GM06990 (cell line): ENCODE measurements around the gene TBCD.

ENCODE experiments used
- DNase-seq: peaks from one replicate; pipeline ENCODE4 v3.0.0-alpha.2; 2011; ENCODE audit not compliant: insufficient read length; ENCODE audit errors: extremely low read depth
- H3K27me3 ChIP-seq: replicated peaks from 2 replicates; pipeline ENCODE4 v1.6.0; 2011; ENCODE audit warnings: low read length; ENCODE audit not compliant: control insufficient read depth, insufficient read depth
- H3K36me3 ChIP-seq: 2 replicates; pipeline ENCODE4 v1.5.1; 2011; ENCODE audit warnings: low read length; ENCODE audit not compliant: control insufficient read depth, insufficient read depth
- H3K4me3 ChIP-seq: replicated peaks from 2 replicates; pipeline ENCODE4 v1.5.1; 2011; ENCODE audit warnings: low read depth, mild to moderate bottlenecking, control low read depth, low read length
- TF ChIP-seq, protein P1 (sequence below): IDR thresholded peaks from 2 replicates; pipeline ENCODE4 v1.5.1; 2011; ENCODE audit warnings: low read length, control low read depth, mild to moderate bottlenecking, inconsistent platforms; ENCODE audit not compliant: insufficient read depth, poor library complexity, severe bottlenecking

The TBCD gene

DNA sequence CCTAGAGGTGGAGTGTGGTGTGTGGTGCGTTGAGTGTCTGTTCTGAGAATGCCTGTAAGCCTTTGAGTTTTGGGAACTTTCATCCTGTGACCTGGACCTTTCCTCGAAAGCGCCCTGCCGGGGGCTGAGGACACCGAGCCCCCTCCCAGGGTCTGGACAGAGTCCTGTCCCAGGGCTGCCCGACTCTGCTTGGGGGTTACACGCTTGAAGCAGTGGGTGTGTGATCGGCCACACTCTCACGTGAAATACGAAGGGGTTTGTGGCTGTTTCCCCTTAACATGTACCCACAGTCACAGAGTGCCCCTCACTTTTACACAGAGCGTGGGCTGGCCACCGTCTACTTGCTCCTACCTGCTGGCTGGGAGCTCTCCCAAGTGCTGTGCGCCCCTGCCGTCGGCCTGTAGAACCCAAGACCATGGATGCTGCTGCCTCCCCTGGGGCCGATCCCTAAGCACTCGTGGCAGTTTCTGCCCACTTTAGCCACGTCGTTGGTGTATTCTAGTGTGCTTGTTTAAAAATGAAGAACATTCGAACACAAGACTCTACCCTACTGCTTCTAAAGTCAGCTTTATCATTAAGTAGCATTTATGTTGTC, 81.1 kb downstream of the TBCD start:
- Histone ChIP-seq H3K27me3 (no peaks in the 10 kb centered on the region), H3K4me3 (no peak overlapping the region), H3K36me3 (peaks cover 3% of the 10 kb centered on the region)
- TF ChIP-seq, protein P1, sequence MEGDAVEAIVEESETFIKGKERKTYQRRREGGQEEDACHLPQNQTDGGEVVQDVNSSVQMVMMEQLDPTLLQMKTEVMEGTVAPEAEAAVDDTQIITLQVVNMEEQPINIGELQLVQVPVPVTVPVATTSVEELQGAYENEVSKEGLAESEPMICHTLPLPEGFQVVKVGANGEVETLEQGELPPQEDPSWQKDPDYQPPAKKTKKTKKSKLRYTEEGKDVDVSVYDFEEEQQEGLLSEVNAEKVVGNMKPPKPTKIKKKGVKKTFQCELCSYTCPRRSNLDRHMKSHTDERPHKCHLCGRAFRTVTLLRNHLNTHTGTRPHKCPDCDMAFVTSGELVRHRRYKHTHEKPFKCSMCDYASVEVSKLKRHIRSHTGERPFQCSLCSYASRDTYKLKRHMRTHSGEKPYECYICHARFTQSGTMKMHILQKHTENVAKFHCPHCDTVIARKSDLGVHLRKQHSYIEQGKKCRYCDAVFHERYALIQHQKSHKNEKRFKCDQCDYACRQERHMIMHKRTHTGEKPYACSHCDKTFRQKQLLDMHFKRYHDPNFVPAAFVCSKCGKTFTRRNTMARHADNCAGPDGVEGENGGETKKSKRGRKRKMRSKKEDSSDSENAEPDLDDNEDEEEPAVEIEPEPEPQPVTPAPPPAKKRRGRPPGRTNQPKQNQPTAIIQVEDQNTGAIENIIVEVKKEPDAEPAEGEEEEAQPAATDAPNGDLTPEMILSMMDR = no peak
- no peak for DNase-seq

DNA sequence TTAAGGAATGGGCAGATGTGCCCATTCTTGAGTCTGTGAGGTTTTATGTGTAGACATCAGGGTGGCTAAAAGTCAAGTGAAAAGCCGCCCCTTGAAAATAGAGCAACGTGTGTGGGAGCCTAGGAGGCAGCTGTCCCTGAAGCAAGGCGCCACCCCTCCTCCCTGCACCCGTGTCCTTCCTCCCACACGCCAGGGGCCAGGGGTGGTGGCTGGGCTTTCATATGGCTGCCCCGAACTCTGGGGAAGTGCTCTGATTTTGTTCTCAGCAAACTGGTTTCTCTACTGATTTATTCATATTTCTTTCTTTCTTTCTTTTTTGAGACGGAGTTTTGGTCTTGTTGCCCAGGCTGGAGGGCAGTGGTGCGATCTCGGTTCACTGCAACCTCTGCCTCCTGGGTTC, 83.3 kb downstream of the TBCD start:
- Histone ChIP-seq H3K27me3 (no peaks in the 10 kb centered on the region), H3K4me3 (no peak overlapping the region), H3K36me3 (peaks cover 2% of the 10 kb centered on the region)
- DNase-seq = no peak
- TF ChIP-seq, protein P1 = no peak

DNA sequence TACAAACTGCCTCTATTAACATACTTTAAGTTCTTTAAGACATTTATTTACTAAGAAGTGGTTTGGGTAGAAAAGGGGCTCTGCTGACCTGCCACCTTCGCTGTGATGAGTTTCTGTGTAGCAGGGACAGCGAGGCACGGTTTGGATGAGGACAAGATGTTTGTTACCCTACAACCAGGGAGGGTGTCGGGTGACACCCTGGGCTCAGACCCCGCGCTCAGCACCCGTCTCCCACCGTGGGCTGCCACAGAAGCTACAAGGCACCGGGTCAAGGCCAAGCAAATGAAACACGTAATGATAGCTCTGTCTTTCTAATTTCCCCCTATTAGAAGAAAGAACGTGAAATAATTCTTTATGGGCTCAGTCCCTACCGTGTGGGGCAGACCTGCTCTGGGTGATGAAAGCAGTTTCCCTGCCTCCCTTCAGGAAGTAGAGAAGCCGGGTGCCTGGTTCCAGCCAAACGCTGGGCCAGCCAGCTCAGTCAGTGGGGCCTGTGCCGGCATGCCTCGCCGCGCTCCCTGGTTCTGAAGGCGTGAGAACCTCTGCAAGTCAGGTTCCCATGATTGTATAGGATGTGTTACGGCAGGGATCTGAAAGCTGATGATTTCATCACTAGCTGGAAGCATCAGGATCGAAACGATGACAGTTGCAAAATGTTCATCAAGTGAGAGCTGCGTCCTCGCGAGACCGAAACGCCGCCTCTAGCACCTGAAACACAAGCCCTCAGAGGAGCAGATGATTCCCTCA, 84.1 kb downstream of the TBCD start:
- H3K4me3 ChIP-seq = no peak overlapping the region
- no peak for DNase-seq
- TF ChIP-seq, protein P1 = no peak
- H3K27me3 ChIP-seq = no peaks in the 10 kb centered on the region
- peaks cover 2% of the 10 kb centered on the region for H3K36me3 ChIP-seq

DNA sequence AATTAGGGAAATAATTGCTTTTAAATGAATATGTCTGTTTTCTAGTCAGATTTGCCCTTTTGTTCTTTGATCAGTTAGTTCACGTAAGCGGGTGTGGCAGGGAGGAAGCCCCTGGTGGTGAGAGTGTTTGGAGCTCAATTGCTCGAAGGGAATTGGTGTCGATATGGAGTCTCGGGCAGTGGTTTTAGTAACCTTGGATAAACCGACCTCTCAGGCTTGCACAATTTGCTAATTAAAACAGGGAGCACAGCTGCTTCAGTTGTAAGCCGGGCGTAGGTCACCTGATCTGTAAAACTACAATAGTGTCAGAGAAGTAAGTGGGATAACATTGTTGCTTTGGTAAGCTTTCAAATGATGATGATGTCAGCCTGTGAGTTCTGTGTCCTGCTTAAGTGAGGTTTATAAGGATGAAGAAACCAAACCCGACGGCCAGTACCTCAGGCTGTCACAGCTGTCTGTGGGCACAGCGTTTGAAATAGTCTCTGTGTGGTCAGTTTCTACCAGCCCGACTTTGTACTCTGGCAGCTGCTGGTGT, 85.0 kb downstream of the TBCD start:
- Histone ChIP-seq H3K27me3 (no peaks in the 10 kb centered on the region), H3K36me3 (peaks cover 2% of the 10 kb centered on the region)
- TF ChIP-seq, protein P1 = no peak

DNA sequence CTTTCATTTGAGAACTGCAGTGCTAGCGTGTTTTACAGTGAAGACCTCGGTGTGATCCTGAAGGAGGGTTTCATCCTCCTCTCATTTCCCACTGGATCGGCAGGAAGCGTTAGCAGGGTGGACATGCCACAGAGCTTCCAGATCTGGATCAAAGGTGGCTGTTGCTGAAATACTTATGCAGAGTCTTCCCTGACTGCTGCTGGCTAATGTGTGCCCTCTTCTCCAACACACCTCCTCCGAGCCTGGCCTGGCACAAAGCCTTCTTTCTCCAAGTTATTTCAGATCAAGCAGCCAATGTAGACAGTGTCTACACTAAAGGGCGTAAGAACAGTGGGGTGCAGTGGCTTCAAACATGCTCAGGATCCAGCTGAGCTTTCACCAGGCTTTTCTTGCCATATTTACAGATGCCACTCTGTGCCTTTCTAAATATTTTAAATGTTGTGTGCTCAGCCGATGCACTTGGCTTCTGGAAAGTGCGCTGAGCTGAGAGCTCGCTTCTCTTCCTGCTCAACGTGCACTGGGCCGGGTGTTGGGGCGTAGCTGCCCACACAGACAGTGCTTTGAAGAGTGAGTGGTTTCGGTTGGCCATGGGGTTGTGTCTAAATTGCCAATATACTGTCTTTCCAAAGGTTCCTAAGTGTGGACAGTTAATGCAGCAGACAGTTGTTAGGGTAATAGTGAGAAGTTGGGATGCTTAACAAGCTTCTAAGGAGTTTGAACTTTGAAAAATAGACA, 85.9 kb downstream of the TBCD start:
- H3K36me3 ChIP-seq = peaks cover under 1% of the 10 kb centered on the region
- H3K27me3 ChIP-seq = no peaks in the 10 kb centered on the region
- TF ChIP-seq, protein P1 = no peak
- DNase-seq = no peak
- no peak overlapping the region for H3K4me3 ChIP-seq

More for the DNA sequence above, 85.0 kb downstream of the TBCD start:
- H3K4me3 ChIP-seq = no peak overlapping the region
- DNase-seq = no peak
